Pancreas (tissue), 10 donors: ENCODE data around the gene C2orf42. TPM values are rescaled to one million over a fixed set of nuclear protein-coding genes. Genes with fewer than 3 reads are reported as not detected.

Source experiments
- ATAC-seq, 4 donors: fragments of 200-7000 bp; cut with Tn5 transposase; one replicate each; pipeline versions ENCODE4 v1.8.0 to v1.9.1; 2020; ENCODE audit warnings: mild to moderate bottlenecking in 4 of 4, moderate library complexity in 4 of 4
- DNase-seq, 6 donors: peaks; one replicate each; pipeline ENCODE4 v3.0.0-alpha.2; 2020
- FAIRE-seq: peaks from 2 replicates; lab custom pipeline; 2012; peaks lifted over from hg19 to GRCh38; lab: Jason Lieb, UNC
- H3K27ac ChIP-seq, 4 donors: fragments of 200-600 bp; sonication (generic); 1 replicate in 3 of 4; 2 replicates in 1 of 4; pipeline versions ENCODE4 v1.5.0 to v1.8.0; 2020
- H3K27me3 ChIP-seq, 4 donors: fragments of 200-600 bp; one replicate each; pipeline ENCODE4 v1.8.0; 2021
- H3K36me3 ChIP-seq, 3 donors: fragments of 200-600 bp; sonication (generic) in 1 of 3; one replicate each; pipeline versions ENCODE4 v1.5.0 to v1.8.0; 2020 to 2021
- H3K4me1 ChIP-seq, 3 donors: fragments of 200-600 bp; one replicate each; pipeline ENCODE4 v1.8.0; 2021
- H3K4me3 ChIP-seq, 4 donors: fragments of 200-600 bp; sonication (generic) in 2 of 4; one replicate each; pipeline versions ENCODE4 v1.5.0 to v1.8.0; 2020 to 2021
- H3K9me3 ChIP-seq, 4 donors: fragments of 200-600 bp; one replicate each; pipeline ENCODE4 v1.8.0; 2021
- CTCF ChIP-seq, 4 donors: fragments of 200-600 bp; sonication (generic) in 3 of 4; IDR thresholded peaks; one replicate each; pipeline versions ENCODE4 v1.5.0 to v1.8.0; 2021; ENCODE audit warnings: antibody characterized with exemption in 4 of 4
- WGBS, 2 donors: extraction: QIAGEN DNeasy Blood & Tissue Kit; methylation state at CpG; one replicate each; pipeline ENCODE4 v1.1.7; 2013; 5-methylcytosine and 5-hydroxymethylcytosine counted together
- intact Hi-C, 3 donors: fragments of 100-400 bp; cut with DNase I; formaldehyde crosslinking; loops; one replicate each; pipeline versions ENCODE4 v1.11.1 to v1.14.2; 2022
- polyA plus RNA-seq, 2 donors: library from polyadenylated mRNA; stranded (reverse); fragments of 200-250 nt; gene quantifications; one replicate each; pipeline ENCODE4 v1.2.3, GENCODE V29; 2013
- total RNA-seq, 6 donors: library from RNA; stranded (reverse); fragmentation: NEBNext Ultra II Directional in 4 of 6; extraction: Animal tissue kit (Norgen Biotek cat#: 25700) in 4 of 6; gene quantifications; one replicate each; pipeline versions ENCODE4 v1.2.1 to v1.2.4, GENCODE V29; 2021 to 2023
- donor health status: healthy with polysubstance abuse.
- donor health status: DM: no; HTN: no; CAD: no; lungs with moderate emphysema.
- donor health status: DM: no; HTN: no; CAD: no.
- donor health status: control.
- donor health status: control.
- donor health status: Bipolar disorder and iron deficiency.
- donor health status: DM: yes; HTN: yes; CAD: no.
- donor health status: DM: no; HTN: no; CAD: no.
- donor health status: DM: no; HTN: no; CAD: no.
- donor health status: DM: yes; HTN: yes; CAD: no.

C2orf42 gene
- total and polyA plus RNA-seq, 8 donors, result 4.5 to 12.5 (median 7.2) TPM

GRCh38 chr2:70128005-70128404 lies 62.8 kb downstream of the C2orf42 start:
- WGBS, 2 donors, result 31 to 44% methylated on average over 1 of the region's 1 CpG
- no peaks in the 10 kb centered on the region for H3K36me3 ChIP-seq
- H3K9me3 ChIP-seq, result no peaks in the 10 kb centered on the region
- FAIRE-seq, result no peak
- intact Hi-C loops, result no loop called here
- H3K27me3 ChIP-seq, result no peaks in the 10 kb centered on the region
- ATAC-seq, result no peak
- H3K27ac ChIP-seq, result no peak overlapping the region
- peaks cover 11 to 23% (median 13%) of the 10 kb centered on the region in 3 donors for H3K4me1 ChIP-seq
- TF ChIP-seq CTCF (IDR thresholded peaks at IDR 0.05), result no peak
- no peak for DNase-seq
- H3K4me3 ChIP-seq, result no peak overlapping the region

DNA sequence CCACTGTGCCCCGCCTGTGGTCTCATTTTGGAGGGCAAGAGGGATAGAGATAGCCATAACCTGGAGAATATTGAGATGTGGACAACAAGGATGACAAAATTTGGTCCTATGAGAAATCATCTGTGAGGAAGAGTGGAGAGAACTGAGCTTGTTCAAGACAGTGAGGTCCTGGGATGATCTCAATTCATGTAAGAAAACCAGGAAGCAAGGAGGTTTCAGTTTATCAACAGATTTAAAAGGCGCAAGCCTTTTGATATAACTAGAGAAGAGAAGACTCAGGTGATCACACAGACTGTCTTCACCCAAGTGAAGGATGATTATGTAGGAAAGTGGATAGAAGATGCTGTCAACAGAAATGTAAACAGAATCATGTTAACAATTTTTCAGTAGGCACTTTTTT lies 64.4 kb downstream of the C2orf42 start:
- H3K9me3 ChIP-seq, result no peaks in the 10 kb centered on the region
- H3K27ac ChIP-seq, result no peak overlapping the region
- ATAC-seq, result no peak
- intact Hi-C loops, result no loop called here
- FAIRE-seq, result no peak
- no peaks in the 10 kb centered on the region for H3K36me3 ChIP-seq
- no peak overlapping the region for H3K4me3 ChIP-seq
- WGBS, 2 donors, result 94% methylated on average over 2 of the region's 2 CpGs
- H3K27me3 ChIP-seq, result no peaks in the 10 kb centered on the region
- DNase-seq, result no peak
- peaks cover 0 to 8% (median 0%) of the 10 kb centered on the region in 3 donors for H3K4me1 ChIP-seq
- no peak for TF ChIP-seq CTCF (IDR thresholded peaks at IDR 0.05)

- ATAC-seq (no peak), DNase-seq (no peak), FAIRE-seq (no peak)
- WGBS, 2 donors, result 74% methylated on average over 13 of the region's 13 CpGs
- peak overlapping the region; percentile 97 to 100 (median 100) for H3K27ac ChIP-seq
- TF ChIP-seq CTCF (IDR thresholded peaks at IDR 0.05), result no peak
- H3K9me3 ChIP-seq, result no peaks in the 10 kb centered on the region
- peaks cover 0 to 8% (median 0%) of the 10 kb centered on the region in 3 donors for H3K4me1 ChIP-seq
- no peaks in the 10 kb centered on the region for H3K27me3 ChIP-seq
- intact Hi-C loops, result no loop called here
- H3K36me3 ChIP-seq, result no peaks in the 10 kb centered on the region
- peak overlapping the region in 3 of 4 donors; percentile 29 to 51 (median 50) for H3K4me3 ChIP-seq
These were observed 65.3 kb downstream of the C2orf42 start for GRCh38 chr2:70125498-70125898.

- Histone ChIP-seq H3K36me3 (no peaks in the 10 kb centered on the region), H3K27ac (peak overlapping the region; percentile 97 to 100 (median 100)), H3K27me3 (no peaks in the 10 kb centered on the region), H3K4me1 (peaks cover 0 to 8% (median 0%) of the 10 kb centered on the region in 3 donors), H3K9me3 (no peaks in the 10 kb centered on the region), H3K4me3 (peak overlapping the region; percentile 29 to 51 (median 40))
- DNase-seq (peak; percentile 61 to 84 (median 68)), FAIRE-seq (no peak), ATAC-seq (peak; percentile 49 to 70 (median 60))
- WGBS, 2 donors, result 0 to 1% methylated on average over 34 to 36 of the region's 36 CpGs
- no peak for TF ChIP-seq CTCF (IDR thresholded peaks at IDR 0.05)
- intact Hi-C loops, result loop anchor here in 1 of 3 donors (5.0 kb wide), 1 partner anchor 38 kb away; the partner anchor contains the start of gene PCBP1
These were observed 65.8 kb downstream of the C2orf42 start for GRCh38 chr2:70124983-70125480.

DNA sequence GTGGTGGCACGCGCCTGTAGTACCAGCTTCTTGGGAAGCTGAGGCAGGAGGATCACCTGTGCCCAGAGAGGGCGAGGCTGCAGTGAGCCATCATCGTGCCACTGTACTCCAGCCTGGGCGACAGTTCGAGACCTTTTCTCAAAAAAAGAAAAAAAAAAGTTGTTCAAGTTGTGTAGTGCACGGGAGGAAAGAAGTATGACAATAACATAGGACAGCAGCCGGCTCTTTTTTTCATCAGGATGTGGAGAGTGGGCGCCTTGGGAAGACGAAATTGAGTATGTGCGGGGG lies 67.0 kb downstream of the C2orf42 start:
- H3K36me3 ChIP-seq, result no peaks in the 10 kb centered on the region
- TF ChIP-seq CTCF (IDR thresholded peaks at IDR 0.05), result no peak
- intact Hi-C loops, result loop anchor here in 1 of 3 donors (5.0 kb wide), 1 partner anchor 36 kb away; the partner anchor contains the start of gene PCBP1
- no peaks in the 10 kb centered on the region for H3K9me3 ChIP-seq
- DNase-seq (no peak), FAIRE-seq (no peak), ATAC-seq (peak in 1 of 4 donors; percentile 9)
- no peaks in the 10 kb centered on the region for H3K27me3 ChIP-seq
- H3K27ac ChIP-seq, result peak overlapping the region; percentile 97 to 100 (median 100)
- peak overlapping the region in 3 of 4 donors; percentile 29 to 51 (median 50) for H3K4me3 ChIP-seq
- H3K4me1 ChIP-seq, result peaks cover 0 to 8% (median 0%) of the 10 kb centered on the region in 3 donors
- WGBS, 2 donors, result 19 to 20% methylated on average over 11 of the region's 11 CpGs
